Measurements from ENCODE around the gene SLC25A1. TPM values are rescaled to one million over a fixed set of nuclear protein-coding genes. Genes with fewer than 3 reads are reported as not detected.

Gene SLC25A1
- total RNA-seq, 1 experiment from 2014 or later: 34.5 TPM

GRCh38 chr22:19149047-19149883 lies 29.3 kb downstream of the SLC25A1 start:
- H3K9me3 ChIP-seq (replicated peaks): no peaks in the 10 kb centered on the region
- no peak for DNase-seq

GRCh38 chr22:19148417-19149046 lies 30.0 kb downstream of the SLC25A1 start:
- H3K27ac ChIP-seq: no peak overlapping the region
- DNase-seq: no peak
- H3K27me3 ChIP-seq: no peaks in the 10 kb centered on the region

More at GRCh38 chr22:19149047-19149883, 29.3 kb downstream of the SLC25A1 start:
- Histone ChIP-seq H3K4me3 (no peak overlapping the region), H3K27me3 (0 out of 2 replicates have a peak, but pooled peaks cover 3% of the 10 kb centered on the region), H3K4me1 (no peaks in the 10 kb centered on the region), H3K27ac (no peak overlapping the region), H3K36me3 (no peaks in the 10 kb centered on the region)

GRCh38 chr22:19147195-19147780 lies 31.2 kb downstream of the SLC25A1 start:
- H3K4me1 ChIP-seq: no peaks in the 10 kb centered on the region
- H3K9me3 ChIP-seq (replicated peaks): no peaks in the 10 kb centered on the region
- H3K36me3 ChIP-seq: no peaks in the 10 kb centered on the region
- no peak overlapping the region for H3K27ac ChIP-seq
- no peaks in the 10 kb centered on the region for H3K27me3 ChIP-seq
- H3K4me3 ChIP-seq: no peak overlapping the region
- no peak for DNase-seq

More at GRCh38 chr22:19148417-19149046, 30.0 kb downstream of the SLC25A1 start:
- Histone ChIP-seq H3K9me3 (replicated peaks) (no peaks in the 10 kb centered on the region), H3K36me3 (no peaks in the 10 kb centered on the region), H3K4me1 (no peaks in the 10 kb centered on the region), H3K4me3 (no peak overlapping the region)

- no peak for DNase-seq
- no peak overlapping the region for H3K27ac ChIP-seq
- no peaks in the 10 kb centered on the region for H3K27me3 ChIP-seq
- no peaks in the 10 kb centered on the region for H3K9me3 ChIP-seq (replicated peaks)
- H3K36me3 ChIP-seq: no peaks in the 10 kb centered on the region
- no peak overlapping the region for H3K4me3 ChIP-seq
- H3K4me1 ChIP-seq: no peaks in the 10 kb centered on the region
These were observed 32.1 kb downstream of the SLC25A1 start for GRCh38 chr22:19146215-19146968.

- H3K4me3 ChIP-seq: peak overlapping the region; percentile 74
- peak overlapping the region; percentile 1; the same call in 1 of the 2 replicates for H3K27ac ChIP-seq
- H3K36me3 ChIP-seq: peaks cover 2% of the 10 kb centered on the region
- no peaks in the 10 kb centered on the region for H3K27me3 ChIP-seq
- H3K9me3 ChIP-seq (replicated peaks): no peaks in the 10 kb centered on the region
- H3K4me1 ChIP-seq: no peaks in the 10 kb centered on the region
- DNase-seq: peak in 1 of 2 experiments; percentile 20
These were observed 34.6 kb downstream of the SLC25A1 start for GRCh38 chr22:19143967-19144400.

- Histone ChIP-seq H3K4me3 (no peak overlapping the region), H3K9me3 (replicated peaks) (no peaks in the 10 kb centered on the region)
These were observed 35.3 kb downstream of the SLC25A1 start for GRCh38 chr22:19143212-19143611.

GRCh38 chr22:19142394-19142793 lies 36.1 kb downstream of the SLC25A1 start:
- Histone ChIP-seq H3K4me1 (no peaks in the 10 kb centered on the region), H3K4me3 (no peak overlapping the region), H3K36me3 (peaks cover 10% of the 10 kb centered on the region), H3K9me3 (replicated peaks) (no peaks in the 10 kb centered on the region), H3K27ac (no peak overlapping the region), H3K27me3 (no peaks in the 10 kb centered on the region)
- DNase-seq: no peak

More at GRCh38 chr22:19143212-19143611, 35.3 kb downstream of the SLC25A1 start:
- no peak overlapping the region for H3K27ac ChIP-seq
- H3K4me1 ChIP-seq: no peaks in the 10 kb centered on the region
- H3K36me3 ChIP-seq: peaks cover 6% of the 10 kb centered on the region
- H3K27me3 ChIP-seq: no peaks in the 10 kb centered on the region
- DNase-seq: no peak

- no peaks in the 10 kb centered on the region for H3K9me3 ChIP-seq (replicated peaks)
- no peaks in the 10 kb centered on the region for H3K4me1 ChIP-seq
- peaks cover 21% of the 10 kb centered on the region for H3K36me3 ChIP-seq
- no peak for DNase-seq
- H3K27ac ChIP-seq: no peak overlapping the region
- no peak overlapping the region for H3K4me3 ChIP-seq
- H3K27me3 ChIP-seq: no peaks in the 10 kb centered on the region
These were observed 38.6 kb downstream of the SLC25A1 start for GRCh38 chr22:19139974-19140373.

GRCh38 chr22:19139001-19139356 lies 39.6 kb downstream of the SLC25A1 start:
- H3K27me3 ChIP-seq: no peaks in the 10 kb centered on the region
- no peaks in the 10 kb centered on the region for H3K9me3 ChIP-seq (replicated peaks)
- H3K4me1 ChIP-seq: no peaks in the 10 kb centered on the region
- H3K4me3 ChIP-seq: no peak overlapping the region
- no peak for DNase-seq
- H3K27ac ChIP-seq: no peak overlapping the region
- H3K36me3 ChIP-seq: peaks cover 23% of the 10 kb centered on the region

- H3K4me3 ChIP-seq: no peak overlapping the region
- H3K36me3 ChIP-seq: peaks cover 28% of the 10 kb centered on the region
- no peaks in the 10 kb centered on the region for H3K9me3 ChIP-seq (replicated peaks)
- no peak overlapping the region for H3K27ac ChIP-seq
- H3K4me1 ChIP-seq: no peaks in the 10 kb centered on the region
- H3K27me3 ChIP-seq: no peaks in the 10 kb centered on the region
- no peak for DNase-seq
These were observed 40.1 kb downstream of the SLC25A1 start for GRCh38 chr22:19138217-19139000.

- Histone ChIP-seq H3K4me1 (no peaks in the 10 kb centered on the region), H3K4me3 (no peak overlapping the region), H3K27ac (no peak overlapping the region), H3K27me3 (no peaks in the 10 kb centered on the region), H3K36me3 (peaks cover 30% of the 10 kb centered on the region), H3K9me3 (replicated peaks) (no peaks in the 10 kb centered on the region)
- no peak for DNase-seq
These were observed 40.9 kb downstream of the SLC25A1 start for GRCh38 chr22:19137384-19138216.

GRCh38 chr22:19136915-19137314 lies 41.6 kb downstream of the SLC25A1 start:
- no peak for DNase-seq
- H3K36me3 ChIP-seq: peaks cover 30% of the 10 kb centered on the region

GRCh38 chr22:19134874-19135273 lies 43.7 kb downstream of the SLC25A1 start:
- H3K36me3 ChIP-seq: peaks cover 32% of the 10 kb centered on the region

More at GRCh38 chr22:19136915-19137314, 41.6 kb downstream of the SLC25A1 start:
- Histone ChIP-seq H3K9me3 (replicated peaks) (no peaks in the 10 kb centered on the region), H3K4me3 (no peak overlapping the region), H3K4me1 (no peaks in the 10 kb centered on the region), H3K27me3 (no peaks in the 10 kb centered on the region), H3K27ac (no peak overlapping the region)

More at GRCh38 chr22:19134874-19135273, 43.7 kb downstream of the SLC25A1 start:
- Histone ChIP-seq H3K4me1 (no peaks in the 10 kb centered on the region), H3K4me3 (no peak overlapping the region), H3K27me3 (no peaks in the 10 kb centered on the region), H3K27ac (no peak overlapping the region), H3K9me3 (replicated peaks) (no peaks in the 10 kb centered on the region)
- no peak for DNase-seq
